ENCODE measurements around the gene ABR.
"Not testable (repeated sequence)": the region's sequence is repeated elsewhere in the genome, so short reads cannot be mapped to it uniquely, and the experiment has no call there.

The ABR gene

DNA sequence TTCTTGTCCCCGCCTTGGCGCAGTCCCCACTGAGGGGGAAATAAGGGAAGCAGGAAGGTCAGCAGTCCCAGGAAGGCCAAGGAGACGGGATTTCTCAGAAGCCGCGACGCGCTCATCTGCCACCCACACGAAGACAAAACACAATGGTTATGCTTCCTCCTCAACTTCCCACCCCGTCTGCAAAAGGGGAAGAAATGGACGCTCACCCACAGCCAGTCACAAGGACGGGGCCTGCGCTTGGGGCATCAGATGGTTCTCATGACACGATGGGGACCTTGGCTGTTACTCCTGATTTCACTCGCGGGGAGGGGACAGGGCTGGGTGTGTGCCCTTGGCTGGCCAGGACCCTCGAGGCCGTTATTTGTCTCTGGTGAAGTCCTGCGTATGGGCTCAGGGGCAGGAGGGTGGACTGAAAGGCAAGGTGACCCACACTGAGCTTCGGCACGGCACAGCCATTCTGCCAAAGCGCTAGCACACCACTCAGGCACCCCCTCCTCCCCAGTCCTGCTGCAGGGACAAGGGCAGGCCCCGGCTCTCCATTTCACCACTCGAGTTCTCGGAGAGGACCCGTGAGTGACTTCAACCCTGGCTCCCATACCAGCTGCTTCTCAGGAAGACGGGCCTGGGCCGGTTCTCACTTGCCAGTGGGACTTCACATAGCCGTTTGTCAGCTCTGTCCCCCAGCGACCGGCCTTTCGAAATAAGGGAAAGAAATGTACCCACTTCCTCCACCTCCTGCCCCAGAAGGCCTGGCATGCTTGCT is 84.5 kb downstream of the ABR start:
- DNase-seq (ENCODE audit: low spot score) = no peak

DNA sequence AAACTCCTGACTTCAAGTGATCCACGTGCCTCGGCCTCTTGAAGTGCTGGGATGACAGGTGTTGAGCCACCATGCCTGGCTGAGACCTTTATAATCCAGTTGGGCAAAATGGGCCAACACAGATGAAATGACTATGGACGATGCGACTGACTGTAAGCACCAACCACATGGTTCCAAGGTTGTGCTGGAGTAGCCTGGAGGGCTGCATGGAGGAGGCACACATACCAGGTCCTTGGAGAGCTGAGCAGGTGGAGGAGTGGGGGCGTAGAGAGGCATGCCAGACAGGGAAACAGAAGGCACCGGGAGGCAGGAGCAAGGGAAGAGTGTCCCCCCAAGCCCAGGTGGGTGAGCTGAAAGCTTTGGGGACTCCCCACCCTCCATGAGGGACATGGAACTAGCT is 85.2 kb downstream of the ABR start:
- no peak for DNase-seq (ENCODE audit: low spot score)

DNA sequence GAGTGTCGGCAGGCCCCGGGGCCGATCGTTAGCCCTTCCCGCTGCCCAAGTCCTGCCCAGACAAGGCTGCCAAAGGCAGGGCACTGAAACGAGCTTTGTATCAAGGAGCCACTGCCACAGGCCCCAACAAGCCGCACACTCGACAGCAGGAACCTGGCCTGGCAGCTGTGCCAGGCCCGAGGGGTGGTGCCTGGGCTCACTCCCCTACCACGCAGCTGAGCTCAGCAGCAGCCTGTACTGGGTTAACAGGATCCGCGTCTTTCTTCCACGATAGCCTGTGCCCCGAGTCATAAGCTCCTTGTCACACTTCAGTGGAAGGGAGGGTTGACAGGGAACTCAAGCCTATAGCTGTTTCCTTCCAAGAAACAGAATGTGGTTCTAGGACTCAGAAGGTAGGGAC is 87.9 kb downstream of the ABR start:
- DNase-seq (ENCODE audit: low spot score) = no peak

DNA sequence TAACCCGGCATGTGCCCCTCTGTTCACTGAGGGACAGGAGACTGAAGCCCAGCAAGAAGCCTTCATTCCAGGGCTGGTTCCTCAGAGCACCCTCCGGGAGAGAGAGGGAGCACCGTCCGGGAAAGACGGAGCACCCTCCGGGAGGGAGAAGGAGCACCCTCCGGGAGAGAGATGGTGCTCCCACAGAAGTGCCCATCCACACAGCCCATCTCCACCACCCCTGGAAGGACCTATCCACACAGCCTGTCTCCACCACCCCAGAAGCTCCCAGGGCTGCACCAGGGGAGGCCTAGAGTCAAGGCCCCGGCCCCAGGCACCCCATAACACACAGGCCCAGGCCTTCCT is 88.6 kb downstream of the ABR start:
- no peak for DNase-seq (ENCODE audit: low spot score)

DNA sequence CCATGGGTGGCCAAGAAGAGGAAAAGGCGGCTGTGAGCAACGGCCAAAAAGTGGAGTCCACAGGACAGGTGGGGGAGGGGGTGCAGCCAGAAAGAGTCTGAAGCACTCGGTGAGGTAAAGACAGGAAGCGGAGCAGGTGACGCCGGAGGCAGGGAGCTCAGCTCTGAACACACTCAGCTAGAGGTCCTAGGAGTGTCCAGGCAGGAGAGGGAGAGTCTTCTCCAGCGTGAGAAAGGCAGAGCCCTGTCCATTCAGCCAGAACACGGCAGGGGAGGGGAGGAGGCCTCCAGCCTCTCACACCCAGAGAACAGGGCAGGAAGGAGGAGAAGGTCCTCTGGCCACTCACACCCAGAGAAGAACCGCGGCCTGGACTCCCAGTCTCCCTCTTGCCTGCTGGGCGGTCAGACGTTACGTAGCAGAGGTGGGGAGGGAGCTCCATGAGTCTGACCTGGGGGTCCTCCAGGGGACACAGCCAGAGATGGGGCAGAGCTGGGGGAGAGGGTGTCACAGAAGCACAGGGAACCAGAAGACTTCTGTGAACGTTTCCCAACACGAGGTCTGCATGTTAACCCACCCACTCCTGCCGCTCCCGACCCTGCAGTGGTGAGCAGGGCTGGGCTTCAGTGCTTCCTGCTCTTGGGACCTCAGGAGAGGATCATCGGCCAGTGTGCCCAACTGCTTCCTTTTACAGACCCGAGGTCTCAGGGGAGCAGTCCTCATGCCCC is 89.2 kb downstream of the ABR start:
- no peak for DNase-seq (ENCODE audit: low spot score)

DNA sequence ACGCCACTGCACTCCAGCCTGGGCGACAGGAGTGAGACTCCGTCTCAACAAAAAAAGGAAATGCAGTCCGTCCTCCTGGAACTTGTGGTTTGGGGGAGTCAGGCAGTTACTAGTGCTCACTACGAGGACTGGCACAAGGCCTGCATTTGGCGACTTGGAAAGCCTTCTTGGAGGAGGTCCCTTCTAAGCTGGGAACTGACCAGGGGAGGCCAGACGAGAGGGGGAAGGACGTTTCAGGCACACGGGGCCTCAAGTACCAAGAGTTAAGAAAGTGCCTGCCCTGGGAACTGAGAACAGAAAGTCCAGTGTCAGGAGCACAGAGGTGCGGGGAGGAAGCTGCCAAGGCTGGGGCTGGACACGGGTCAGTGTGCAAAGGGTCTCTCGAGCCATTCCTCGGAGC is 89.9 kb downstream of the ABR start:
- no peak for DNase-seq (ENCODE audit: low spot score)

DNA sequence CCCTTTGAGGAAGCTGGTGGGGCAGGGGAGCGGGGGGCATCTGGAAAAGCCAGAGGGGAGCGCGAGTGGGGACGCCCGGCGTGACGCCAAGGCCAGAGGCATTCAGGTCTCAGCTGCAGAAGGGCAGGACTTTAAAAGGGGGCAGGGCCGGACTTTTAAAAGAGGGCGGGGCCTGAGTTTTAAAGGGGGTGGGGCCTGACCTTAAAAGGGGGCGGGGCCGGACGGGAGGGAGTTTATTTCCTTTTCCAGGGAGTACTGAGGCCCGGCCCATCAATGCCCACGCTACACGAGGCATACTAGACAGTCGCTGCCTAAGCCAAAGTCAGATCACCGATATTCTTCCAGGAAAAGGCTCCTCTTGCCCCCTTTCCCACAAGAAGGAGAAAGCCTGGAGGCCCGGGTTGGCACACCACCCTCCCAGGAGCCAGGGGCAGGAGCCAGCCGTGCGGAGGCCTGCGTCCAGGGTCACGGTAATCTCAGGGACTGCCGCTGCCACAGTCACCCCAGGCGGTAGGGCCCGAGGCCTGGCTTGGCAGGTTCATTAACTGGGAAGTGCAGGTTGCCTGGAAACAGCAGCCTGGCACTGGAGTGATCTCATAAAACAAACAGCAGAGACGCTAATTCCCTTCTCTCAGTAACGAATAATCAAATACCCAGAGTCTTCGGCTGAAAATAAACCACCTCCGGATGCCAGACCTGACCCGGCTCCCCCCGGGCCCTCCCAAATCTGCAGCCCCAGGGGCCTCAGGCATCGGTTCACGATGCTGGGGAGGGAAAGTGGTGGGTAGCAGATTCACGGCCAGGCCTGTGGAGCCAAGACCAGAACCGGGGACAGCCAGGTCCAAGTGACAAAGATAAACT is 92.2 kb downstream of the ABR start:
- no peak for DNase-seq (ENCODE audit: low spot score)

DNA sequence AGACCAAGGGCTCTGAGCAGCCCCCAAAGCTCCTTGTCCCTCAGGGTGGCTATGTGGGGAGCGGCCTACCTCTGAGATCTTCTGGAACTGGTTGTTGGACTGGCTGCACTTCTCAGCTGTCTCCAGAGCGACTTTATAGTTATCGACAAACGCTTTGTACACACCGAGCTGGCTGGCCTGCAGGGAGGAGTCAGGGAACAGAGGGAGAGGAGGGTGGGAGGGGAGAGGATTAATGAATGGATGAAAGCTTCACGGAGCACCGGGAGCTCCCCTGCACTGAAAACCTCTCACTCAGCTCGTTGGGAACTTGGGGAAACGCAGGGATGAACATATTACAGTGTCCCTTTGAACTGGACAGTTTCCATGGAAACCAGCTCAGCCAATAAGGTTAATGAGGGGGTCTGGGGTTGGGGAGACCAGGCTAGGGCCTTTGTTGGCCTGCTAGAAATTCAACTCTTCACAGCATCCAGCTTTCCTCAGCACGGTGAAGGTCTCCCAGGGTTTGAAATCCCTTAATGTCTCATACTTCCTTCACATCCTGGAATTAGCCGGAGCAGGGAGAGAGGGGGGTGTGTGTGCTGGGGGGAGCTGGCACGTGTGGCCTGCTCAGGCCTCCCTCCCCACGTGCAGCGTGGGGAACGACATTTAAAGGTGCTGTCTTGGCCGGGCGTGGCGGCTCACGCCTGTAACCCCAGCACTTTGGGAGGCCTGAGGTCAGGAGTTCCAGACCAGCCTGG is 96.2 kb downstream of the ABR start:
- no peak for DNase-seq (ENCODE audit: low spot score)

DNA sequence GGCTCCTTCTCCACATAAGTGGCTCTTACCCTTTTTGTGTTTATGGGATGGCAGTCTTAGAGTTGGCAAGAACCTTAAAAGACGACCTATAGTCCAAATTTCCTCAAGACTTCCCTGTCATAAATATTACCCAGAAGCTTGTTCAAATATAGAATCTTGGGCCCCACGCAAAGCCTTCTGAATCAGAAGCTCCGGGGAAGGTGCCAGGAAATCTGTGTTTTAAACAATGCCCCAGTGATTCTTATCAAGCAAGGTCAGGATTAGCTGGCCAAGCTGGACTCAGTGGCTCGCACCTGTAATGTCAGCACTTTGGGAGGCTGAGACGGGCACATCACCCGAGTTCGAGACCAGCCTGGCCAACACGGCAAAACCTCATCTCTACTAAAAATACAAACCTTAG is 97.2 kb downstream of the ABR start:
- no peak for DNase-seq (ENCODE audit: low spot score)

DNA sequence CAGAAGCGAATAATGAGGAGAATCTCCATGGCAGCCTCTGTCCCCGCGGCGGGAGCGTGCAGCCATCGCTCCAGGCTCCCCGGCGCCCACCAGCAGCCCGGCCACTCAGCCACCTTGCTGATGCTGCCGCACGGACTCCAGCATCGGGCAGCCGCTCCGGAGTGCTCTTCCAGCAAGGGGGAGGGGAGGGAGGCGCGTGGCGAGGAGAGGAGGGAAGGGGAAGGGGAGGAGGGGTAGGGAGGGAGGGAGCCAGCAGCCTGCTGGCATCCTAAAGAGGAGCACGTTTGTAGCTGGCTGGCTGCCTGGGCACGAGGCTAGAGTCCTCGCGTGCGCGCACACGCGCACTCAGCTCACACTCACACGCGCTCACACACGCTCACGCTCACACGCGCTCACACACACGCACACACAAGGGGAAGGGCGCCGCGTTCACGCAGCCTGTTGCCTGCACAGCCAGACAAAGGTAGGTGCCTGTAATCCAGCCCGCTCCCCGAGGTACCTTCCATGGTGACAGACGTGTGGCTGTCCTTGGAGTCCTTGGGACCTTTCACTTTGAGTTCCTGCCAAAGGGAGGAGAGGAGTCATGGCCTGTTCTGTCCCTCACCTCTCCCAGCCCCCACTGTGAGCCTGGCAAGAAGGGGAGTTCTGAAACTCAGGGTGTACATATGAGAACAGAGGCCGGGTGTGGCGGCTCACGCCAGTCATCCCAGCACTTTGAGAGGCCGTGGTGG is 100.8 kb downstream of the ABR start:
- DNase-seq (ENCODE audit: low spot score) = no peak

DNA sequence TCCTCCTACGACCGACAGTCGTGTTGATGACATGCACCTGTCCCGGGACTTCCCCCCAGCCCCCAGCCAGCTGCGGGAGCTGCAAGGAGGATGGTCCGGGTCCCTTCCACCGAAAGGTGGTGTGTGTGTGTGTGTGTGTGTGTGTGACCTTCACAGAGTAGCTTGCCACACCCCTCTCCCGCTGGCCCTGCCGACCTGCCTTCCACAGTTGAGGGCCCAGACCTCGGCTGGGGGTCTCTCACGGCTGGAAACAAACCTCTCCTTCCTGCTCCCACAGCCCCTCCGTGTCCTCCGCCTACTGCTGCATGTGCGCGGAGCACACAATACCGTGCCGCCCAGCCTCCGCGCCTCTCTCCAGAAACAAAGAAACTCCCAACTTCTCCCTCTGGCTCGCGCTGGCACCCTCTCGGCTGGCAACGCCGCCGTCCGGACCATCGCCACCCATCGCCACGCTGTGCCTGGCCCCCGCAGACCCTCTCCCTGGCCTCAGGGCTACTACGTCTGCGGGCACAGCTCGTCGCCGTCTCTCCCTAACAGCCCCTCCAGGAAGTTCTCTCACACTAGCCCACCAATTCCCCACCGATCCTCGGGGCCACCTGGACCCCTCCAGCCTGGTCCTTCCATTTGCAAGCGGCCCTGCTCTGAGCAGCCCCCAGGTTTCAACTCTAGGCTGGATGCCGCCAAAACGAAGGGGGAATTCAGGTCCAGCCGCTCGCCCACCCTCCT is 101.6 kb downstream of the ABR start:
- no peak for DNase-seq (ENCODE audit: low spot score)

DNA sequence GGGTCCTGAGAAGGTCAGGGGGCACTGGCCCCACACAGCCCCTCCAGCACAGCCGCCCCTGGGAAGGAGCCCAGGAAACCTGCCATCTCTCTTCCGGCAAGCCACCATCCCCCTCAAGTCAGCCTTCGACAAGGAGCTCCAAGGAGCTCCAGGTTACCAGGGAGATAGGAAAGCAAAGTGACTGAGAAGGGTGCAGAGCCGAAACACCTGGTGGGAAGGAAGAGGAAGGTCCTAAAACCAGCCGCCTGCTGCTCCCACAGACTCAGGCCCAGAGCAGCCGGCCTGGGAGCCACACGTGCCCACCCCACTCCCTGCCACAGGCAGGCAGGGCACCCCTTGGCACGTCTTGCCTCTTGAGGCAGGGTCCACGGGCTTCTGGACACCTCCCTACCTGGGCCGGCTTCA is 102.2 kb downstream of the ABR start:
- DNase-seq (ENCODE audit: low spot score) = no peak

DNA sequence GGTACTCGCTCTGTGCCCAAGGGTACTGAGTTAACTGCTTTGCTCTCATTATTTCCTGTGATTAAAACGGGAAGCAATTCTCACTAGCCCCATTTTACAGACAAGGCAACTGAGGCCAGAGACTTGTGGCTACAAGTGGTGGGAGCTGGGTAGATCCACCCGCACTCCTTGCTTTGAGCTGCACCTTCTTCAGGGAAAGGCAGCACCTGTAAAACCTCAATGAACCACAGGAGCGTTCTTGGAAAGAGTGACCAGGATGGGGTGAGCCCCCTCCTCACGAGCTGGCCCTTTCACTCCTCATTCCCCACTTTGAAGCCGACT is 102.8 kb downstream of the ABR start:
- DNase-seq (ENCODE audit: low spot score) = no peak

DNA sequence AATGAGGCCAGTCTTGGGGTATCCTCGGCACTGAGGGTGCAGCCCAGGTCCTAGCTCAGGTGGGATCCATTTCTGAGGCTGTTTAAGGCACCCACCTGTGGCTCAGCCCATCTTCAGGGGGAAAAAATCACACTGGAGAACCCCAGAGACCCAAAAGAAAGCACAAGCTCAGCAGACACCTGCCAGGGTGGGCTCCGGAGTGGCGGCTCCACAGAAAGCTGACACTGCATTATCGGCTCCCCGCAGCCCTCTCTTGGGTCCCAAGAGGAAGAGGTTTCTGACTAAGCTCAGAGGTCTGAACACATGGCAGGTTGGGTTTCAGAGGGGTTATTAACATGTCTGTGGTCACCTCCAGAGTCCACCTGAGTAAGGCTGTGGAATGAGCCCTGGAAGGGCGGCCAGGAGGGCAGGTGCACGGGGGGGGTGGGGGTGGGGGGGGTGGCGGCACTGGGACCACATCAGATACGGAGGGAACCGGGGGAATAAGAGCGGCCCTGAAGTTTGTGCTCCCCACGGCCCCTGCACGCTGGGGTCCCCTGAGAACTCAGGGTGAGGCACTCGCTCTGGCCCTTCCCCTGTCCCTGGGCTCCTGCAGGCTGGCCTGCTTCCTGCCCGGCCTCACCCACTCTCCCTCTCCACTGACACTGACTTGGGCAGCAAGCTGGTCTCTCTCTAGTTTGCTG is 103.3 kb downstream of the ABR start:
- DNase-seq (ENCODE audit: low spot score) = no peak

DNA sequence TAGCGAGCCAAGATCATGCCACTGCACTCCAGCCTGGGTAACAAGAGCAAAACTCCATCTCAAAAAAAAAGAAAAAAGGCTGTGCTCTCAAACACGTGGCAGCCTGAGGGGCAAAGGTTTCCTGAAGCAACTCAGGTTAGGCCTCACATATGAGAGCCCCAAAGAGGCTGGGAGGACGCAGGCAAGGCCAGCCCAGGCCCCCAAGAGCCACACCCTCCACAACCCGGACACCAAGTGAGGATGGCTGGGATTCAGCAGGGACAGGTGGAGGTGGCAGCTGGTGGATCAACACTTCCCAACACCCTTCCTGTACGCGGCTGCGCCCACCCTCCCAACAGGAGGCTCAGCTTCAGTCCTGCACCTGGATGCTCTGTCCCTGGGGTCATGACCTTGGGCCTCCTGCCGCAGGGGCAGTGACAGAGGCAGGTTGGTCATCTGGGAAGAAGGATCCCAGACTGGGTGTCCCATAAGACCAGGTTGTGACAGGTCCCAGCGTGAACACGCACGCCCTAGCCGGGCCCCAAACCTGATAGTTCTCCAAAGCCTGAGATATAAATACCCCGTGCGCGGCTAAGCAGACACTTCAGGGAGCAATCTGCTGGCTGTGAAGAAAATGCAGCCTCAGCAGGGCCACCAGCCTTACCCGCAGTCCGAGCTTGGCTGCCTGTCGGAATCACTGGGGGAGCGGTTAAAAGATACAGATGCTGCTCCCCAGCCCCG is 104.7 kb downstream of the ABR start:
- DNase-seq (ENCODE audit: low spot score) = no peak

DNA sequence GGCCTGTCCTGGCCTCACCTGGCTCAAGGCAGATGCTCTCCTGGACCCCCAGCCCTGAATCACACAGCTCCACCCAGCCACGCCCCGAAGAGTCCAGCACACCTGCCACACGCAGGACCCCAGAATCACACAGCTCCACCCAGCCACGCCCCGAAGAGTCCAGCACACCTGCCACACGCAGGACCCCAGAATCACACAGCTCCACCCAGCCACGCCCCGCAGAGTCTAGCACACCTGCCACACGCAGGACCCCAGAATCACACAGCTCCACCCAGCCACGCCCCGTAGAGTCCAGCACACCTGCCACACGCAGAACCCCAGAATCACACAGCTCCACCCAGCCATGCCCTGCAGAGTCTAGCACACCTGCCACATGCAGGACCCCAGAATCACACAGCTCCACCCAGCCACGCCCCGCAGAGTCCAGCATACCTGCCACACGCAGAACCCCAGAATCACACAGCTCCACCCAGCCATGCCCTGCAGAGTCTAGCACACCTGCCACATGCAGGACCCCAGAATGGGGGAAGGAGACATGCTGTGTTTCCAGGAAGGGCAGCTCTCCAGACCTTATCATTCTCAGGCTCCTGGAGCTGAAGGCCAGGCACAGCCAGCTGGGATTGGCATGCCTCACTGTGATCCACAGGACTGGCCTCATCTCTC is 105.7 kb downstream of the ABR start:
- DNase-seq (ENCODE audit: low spot score) = not testable (repeated sequence)

DNA sequence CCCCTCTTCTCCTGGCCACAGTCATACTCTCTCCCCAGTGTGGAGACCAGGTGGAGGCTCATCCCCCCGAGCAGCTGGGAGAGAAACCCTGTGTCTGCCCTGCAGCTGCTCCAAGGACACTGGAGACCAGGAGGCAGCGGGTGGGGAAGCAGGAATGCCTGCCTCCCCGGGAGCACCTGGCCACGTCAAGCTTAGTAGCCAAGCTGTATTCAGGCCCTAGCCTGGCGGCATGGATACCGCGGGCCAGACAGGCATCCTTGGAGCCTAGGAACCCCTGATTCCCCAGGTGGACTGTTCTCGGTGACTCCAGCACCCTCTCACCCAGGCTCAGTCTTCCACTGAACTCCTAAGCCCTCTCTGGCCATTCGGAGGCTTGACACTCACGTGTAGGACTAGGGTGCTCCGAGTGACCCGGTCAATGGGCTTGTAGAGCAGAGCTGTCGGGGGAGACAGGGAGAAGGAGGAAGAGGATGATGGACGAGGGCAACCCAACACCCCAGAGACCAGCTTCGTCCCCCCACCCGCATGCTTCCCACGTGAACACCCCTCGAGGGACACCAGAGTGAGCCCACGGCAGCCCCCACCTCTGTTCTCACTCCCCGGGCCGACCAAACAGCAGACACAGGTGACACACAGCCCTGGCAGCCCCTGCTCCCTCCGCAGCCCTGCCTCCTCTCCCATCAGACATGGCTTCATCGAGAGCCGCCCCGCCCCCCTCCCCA is 106.4 kb downstream of the ABR start:
- DNase-seq (ENCODE audit: low spot score) = no peak

DNA sequence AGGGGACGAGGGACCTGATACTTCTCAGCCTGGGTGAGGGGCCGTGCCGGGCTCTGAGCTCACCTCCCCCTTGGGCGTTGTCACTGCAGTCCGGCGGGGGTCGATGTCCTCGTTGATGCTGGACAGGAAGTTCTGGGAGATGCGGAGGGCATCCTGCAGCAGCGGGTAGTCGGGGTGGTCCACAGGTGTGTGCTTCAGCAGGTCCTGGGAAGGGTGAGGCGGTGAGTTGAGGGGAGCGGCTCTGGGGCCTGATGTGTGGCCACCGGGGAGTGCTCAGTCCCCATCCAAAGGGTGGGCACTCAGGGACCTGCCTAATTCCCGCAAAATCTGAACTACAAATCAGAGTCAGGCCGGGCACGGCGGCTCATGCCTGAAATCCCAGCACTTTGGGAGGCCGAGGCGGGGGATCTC is 107.2 kb downstream of the ABR start:
- DNase-seq (ENCODE audit: low spot score) = no peak

Data from hepatic stellate cell (primary cell).